Osteocyte (in vitro differentiated cells): Measurements from ENCODE around the gene ANKRD60. TPM values are rescaled to one million over a fixed set of nuclear protein-coding genes. Genes with fewer than 3 reads are reported as not detected.

Experiments used
- DNase-seq: peaks from one replicate; pipeline ENCODE4 v3.0.0; 2021; ENCODE audit warnings: mixed read lengths; ENCODE audit not compliant: unreplicated experiment; ENCODE audit errors: extremely low spot score
- H3K27ac Mint-ChIP-seq: one replicate; pipeline ENCODE4 v1.8.0; 2021; ENCODE audit warnings: mild to moderate bottlenecking, mixed read lengths; ENCODE audit not compliant: unreplicated experiment
- H3K27me3 Mint-ChIP-seq: one replicate; pipeline ENCODE4 v1.8.0; 2021; ENCODE audit warnings: mixed read lengths; ENCODE audit not compliant: unreplicated experiment
- H3K36me3 Mint-ChIP-seq: one replicate; pipeline ENCODE4 v1.8.0; 2021; ENCODE audit warnings: mixed read lengths; ENCODE audit not compliant: unreplicated experiment
- H3K4me1 Mint-ChIP-seq: one replicate; pipeline ENCODE4 v1.8.0; 2021; ENCODE audit warnings: mixed read lengths; ENCODE audit not compliant: unreplicated experiment
- H3K4me3 Mint-ChIP-seq: one replicate; pipeline ENCODE4 v1.8.0; 2021; ENCODE audit warnings: mild to moderate bottlenecking, moderate library complexity, mixed read lengths; ENCODE audit not compliant: unreplicated experiment
- H3K9me3 Mint-ChIP-seq: one replicate; pipeline ENCODE4 v1.8.0; 2021; ENCODE audit warnings: mixed read lengths; ENCODE audit not compliant: unreplicated experiment
- CTCF ChIP-seq: fragments of 200-600 bp; sonication (generic); IDR thresholded peaks from 2 replicates; pipeline ENCODE4 v1.5.0; 2021; ENCODE audit warnings: antibody characterized with exemption, mild to moderate bottlenecking, moderate library complexity
- total RNA-seq: library from RNA; stranded (reverse); gene quantifications from 2 replicates; pipeline ENCODE4 v1.2.1, GENCODE V29; 2021

The ANKRD60 gene
- total RNA-seq, 1 donor from 2014 or later: not detected

GRCh38 chr20:58169450-58169849 is 59.0 kb downstream of the ANKRD60 start:
- H3K27ac Mint-ChIP-seq: no peak overlapping the region
- H3K36me3 Mint-ChIP-seq: no peaks in the 10 kb centered on the region
- H3K4me3 Mint-ChIP-seq: no peak overlapping the region
- peaks cover 6% of the 10 kb centered on the region for H3K4me1 Mint-ChIP-seq
- H3K27me3 Mint-ChIP-seq: no peaks in the 10 kb centered on the region
- DNase-seq: no peak
- TF ChIP-seq CTCF: no peak
- H3K9me3 Mint-ChIP-seq: no peaks in the 10 kb centered on the region

- no peaks in the 10 kb centered on the region for H3K27me3 Mint-ChIP-seq
- no peak for DNase-seq
- H3K36me3 Mint-ChIP-seq: no peaks in the 10 kb centered on the region
- H3K9me3 Mint-ChIP-seq: no peaks in the 10 kb centered on the region
- peaks cover under 1% of the 10 kb centered on the region for H3K4me1 Mint-ChIP-seq
- TF ChIP-seq CTCF: no peak
- H3K27ac Mint-ChIP-seq: no peak overlapping the region
- H3K4me3 Mint-ChIP-seq: no peak overlapping the region
These were observed 59.6 kb downstream of the ANKRD60 start for GRCh38 chr20:58168843-58169242.

GRCh38 chr20:58167759-58168158 is 60.7 kb downstream of the ANKRD60 start:
- H3K4me1 Mint-ChIP-seq: no peaks in the 10 kb centered on the region
- H3K27me3 Mint-ChIP-seq: no peaks in the 10 kb centered on the region
- no peak for TF ChIP-seq CTCF
- H3K27ac Mint-ChIP-seq: no peak overlapping the region
- no peaks in the 10 kb centered on the region for H3K9me3 Mint-ChIP-seq
- H3K4me3 Mint-ChIP-seq: no peak overlapping the region
- H3K36me3 Mint-ChIP-seq: no peaks in the 10 kb centered on the region
- no peak for DNase-seq

Other genes starting within 250 kb of the ANKRD60 start
- 21.3 and 25.2 TPM in 2 replicates for gene RAB22A, start 81.1 kb upstream of the ANKRD60 start, total RNA-seq
- gene VAPB, start 160.6 kb upstream of the ANKRD60 start, total RNA-seq: 47.6 and 49.9 TPM in 2 replicates